ENCODE results near the gene AFG3L2. TPM values are rescaled to one million over a fixed set of nuclear protein-coding genes. Genes with fewer than 3 reads are reported as not detected.

The AFG3L2 gene
- total and polyA plus RNA-seq, 9 of the 15 experiments (the other 6 are each of a cell fraction or from before 2014, with no cell fraction given), result 24.1 to 109 (median 84.0) TPM

- TF ChIP-seq CGGBP1 (CRISPR knock-in tag; IDR thresholded peaks at IDR 0.05) (no peak), SRSF9 (IDR thresholded peaks at IDR 0.05; ENCODE audit: borderline replicate concordance, low read depth, low read length) (no peak), ELK3 (CRISPR knock-in tag; IDR thresholded peaks at IDR 0.05) (no peak), ZNF134 (CRISPR knock-in tag; conservative IDR thresholded peaks at IDR 0.05) (no peak), POLR2AphosphoS2 (IDR thresholded peaks at IDR 0.05; ENCODE audit: low read length) (no peak), CHD4 (IDR thresholded peaks at IDR 0.05; ENCODE audit: insufficient read depth, insufficient replicate concordance, low read depth, low read length, poor library complexity, severe bottlenecking) (no peak), COPS2 (conservative IDR thresholded peaks at IDR 0.05) (no peak), HSF4 (CRISPR knock-in tag; IDR thresholded peaks at IDR 0.05; ENCODE audit: borderline replicate concordance) (no peak), E4F1 (CRISPR knock-in tag; IDR thresholded peaks at IDR 0.05; ENCODE audit: borderline replicate concordance) (no peak), ZNF57 (CRISPR knock-in tag; IDR thresholded peaks at IDR 0.05) (no peak), CREB5 (CRISPR knock-in tag; IDR thresholded peaks at IDR 0.05) (no peak), THAP12 (CRISPR knock-in tag; IDR thresholded peaks at IDR 0.05) (no peak)
- TF ChIP-seq, protein P1, sequence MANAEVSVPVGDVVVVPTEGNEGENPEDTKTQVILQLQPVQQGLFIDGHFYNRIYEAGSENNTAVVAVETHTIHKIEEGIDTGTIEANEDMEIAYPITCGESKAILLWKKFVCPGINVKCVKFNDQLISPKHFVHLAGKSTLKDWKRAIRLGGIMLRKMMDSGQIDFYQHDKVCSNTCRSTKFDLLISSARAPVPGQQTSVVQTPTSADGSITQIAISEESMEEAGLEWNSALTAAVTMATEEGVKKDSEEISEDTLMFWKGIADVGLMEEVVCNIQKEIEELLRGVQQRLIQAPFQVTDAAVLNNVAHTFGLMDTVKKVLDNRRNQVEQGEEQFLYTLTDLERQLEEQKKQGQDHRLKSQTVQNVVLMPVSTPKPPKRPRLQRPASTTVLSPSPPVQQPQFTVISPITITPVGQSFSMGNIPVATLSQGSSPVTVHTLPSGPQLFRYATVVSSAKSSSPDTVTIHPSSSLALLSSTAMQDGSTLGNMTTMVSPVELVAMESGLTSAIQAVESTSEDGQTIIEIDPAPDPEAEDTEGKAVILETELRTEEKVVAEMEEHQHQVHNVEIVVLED (CRISPR knock-in tag; IDR thresholded peaks at IDR 0.05), result no peak
- TF ChIP-seq, protein P2, sequence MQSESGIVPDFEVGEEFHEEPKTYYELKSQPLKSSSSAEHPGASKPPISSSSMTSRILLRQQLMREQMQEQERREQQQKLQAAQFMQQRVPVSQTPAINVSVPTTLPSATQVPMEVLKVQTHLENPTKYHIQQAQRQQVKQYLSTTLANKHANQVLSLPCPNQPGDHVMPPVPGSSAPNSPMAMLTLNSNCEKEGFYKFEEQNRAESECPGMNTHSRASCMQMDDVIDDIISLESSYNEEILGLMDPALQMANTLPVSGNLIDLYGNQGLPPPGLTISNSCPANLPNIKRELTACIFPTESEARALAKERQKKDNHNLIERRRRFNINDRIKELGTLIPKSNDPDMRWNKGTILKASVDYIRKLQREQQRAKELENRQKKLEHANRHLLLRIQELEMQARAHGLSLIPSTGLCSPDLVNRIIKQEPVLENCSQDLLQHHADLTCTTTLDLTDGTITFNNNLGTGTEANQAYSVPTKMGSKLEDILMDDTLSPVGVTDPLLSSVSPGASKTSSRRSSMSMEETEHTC (IDR thresholded peaks at IDR 0.05), result no peak
- TF ChIP-seq, protein P3, sequence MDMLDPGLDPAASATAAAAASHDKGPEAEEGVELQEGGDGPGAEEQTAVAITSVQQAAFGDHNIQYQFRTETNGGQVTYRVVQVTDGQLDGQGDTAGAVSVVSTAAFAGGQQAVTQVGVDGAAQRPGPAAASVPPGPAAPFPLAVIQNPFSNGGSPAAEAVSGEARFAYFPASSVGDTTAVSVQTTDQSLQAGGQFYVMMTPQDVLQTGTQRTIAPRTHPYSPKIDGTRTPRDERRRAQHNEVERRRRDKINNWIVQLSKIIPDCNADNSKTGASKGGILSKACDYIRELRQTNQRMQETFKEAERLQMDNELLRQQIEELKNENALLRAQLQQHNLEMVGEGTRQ (CRISPR knock-in tag; IDR thresholded peaks at IDR 0.05), result no peak
Observed at GRCh38 chr18:12308386-12309100, 68.5 kb downstream of the AFG3L2 start (continued).
